SK-N-SH (cell line): ENCODE results near the gene USP13.

ENCODE experiments used
- EZH2phosphoT487 ChIP-seq: fragments of 200-600 bp; sonication (generic); IDR thresholded peaks from 2 replicates; pipeline ENCODE4 v1.6.1; 2017; ENCODE audit warnings: low read depth, mixed run types, mild to moderate bottlenecking, antibody characterized with exemption, moderate library complexity, borderline replicate concordance
- FOSL2 ChIP-seq: IDR thresholded peaks from 2 replicates; pipeline ENCODE4 v1.4.0; 2012; ENCODE audit warnings: low read depth, mild to moderate bottlenecking, moderate library complexity, borderline replicate concordance
- SMC3 ChIP-seq: IDR thresholded peaks from 2 replicates; pipeline ENCODE4 v1.6.1; 2012; ENCODE audit warnings: low read depth, low read length, improper control_type of control experiment
- TCF12 ChIP-seq: IDR thresholded peaks from 2 replicates; pipeline ENCODE4 v1.4.0; 2012
- TF ChIP-seq, protein P1 (sequence below): IDR thresholded peaks from 2 replicates; pipeline ENCODE4 v1.4.0; 2012; ENCODE audit warnings: low read depth
- TF ChIP-seq, protein P2 (sequence below): IDR thresholded peaks from 2 replicates; pipeline ENCODE4 v1.4.0; 2012; ENCODE audit warnings: low read depth, borderline replicate concordance
- TF ChIP-seq, protein P3 (sequence below): fragments of 200-600 bp; sonication (generic); IDR thresholded peaks from 2 replicates; pipeline ENCODE4 v1.6.1; 2017; ENCODE audit warnings: antibody characterized with exemption, mild to moderate bottlenecking, moderate library complexity

DNA sequence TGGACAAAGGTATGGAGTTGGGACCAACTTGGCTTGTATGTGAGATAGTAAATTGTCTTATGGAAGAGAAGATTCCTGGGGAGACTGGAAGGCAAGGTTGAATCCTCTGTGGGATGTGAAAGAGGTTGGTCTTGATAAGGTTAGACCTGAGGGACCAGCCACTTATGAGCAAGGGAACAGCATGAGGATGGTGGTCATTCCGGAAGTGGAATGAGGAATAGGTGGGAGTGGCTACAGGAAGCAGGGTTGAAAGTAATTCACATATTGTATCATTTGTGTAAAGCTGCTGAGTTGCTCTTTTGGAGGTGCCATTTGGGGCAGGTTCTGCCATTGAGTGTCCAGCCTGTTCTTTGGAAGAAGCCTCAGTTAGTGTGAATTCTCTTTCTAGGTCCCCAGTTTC, 13.2 kb downstream of the USP13 start:
- TF ChIP-seq, protein P1, sequence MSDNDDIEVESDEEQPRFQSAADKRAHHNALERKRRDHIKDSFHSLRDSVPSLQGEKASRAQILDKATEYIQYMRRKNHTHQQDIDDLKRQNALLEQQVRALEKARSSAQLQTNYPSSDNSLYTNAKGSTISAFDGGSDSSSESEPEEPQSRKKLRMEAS = no peak
- TF ChIP-seq, protein P2, sequence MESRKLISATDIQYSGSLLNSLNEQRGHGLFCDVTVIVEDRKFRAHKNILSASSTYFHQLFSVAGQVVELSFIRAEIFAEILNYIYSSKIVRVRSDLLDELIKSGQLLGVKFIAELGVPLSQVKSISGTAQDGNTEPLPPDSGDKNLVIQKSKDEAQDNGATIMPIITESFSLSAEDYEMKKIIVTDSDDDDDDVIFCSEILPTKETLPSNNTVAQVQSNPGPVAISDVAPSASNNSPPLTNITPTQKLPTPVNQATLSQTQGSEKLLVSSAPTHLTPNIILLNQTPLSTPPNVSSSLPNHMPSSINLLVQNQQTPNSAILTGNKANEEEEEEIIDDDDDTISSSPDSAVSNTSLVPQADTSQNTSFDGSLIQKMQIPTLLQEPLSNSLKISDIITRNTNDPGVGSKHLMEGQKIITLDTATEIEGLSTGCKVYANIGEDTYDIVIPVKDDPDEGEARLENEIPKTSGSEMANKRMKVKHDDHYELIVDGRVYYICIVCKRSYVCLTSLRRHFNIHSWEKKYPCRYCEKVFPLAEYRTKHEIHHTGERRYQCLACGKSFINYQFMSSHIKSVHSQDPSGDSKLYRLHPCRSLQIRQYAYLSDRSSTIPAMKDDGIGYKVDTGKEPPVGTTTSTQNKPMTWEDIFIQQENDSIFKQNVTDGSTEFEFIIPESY = no peak
- TF ChIP-seq, protein P3, sequence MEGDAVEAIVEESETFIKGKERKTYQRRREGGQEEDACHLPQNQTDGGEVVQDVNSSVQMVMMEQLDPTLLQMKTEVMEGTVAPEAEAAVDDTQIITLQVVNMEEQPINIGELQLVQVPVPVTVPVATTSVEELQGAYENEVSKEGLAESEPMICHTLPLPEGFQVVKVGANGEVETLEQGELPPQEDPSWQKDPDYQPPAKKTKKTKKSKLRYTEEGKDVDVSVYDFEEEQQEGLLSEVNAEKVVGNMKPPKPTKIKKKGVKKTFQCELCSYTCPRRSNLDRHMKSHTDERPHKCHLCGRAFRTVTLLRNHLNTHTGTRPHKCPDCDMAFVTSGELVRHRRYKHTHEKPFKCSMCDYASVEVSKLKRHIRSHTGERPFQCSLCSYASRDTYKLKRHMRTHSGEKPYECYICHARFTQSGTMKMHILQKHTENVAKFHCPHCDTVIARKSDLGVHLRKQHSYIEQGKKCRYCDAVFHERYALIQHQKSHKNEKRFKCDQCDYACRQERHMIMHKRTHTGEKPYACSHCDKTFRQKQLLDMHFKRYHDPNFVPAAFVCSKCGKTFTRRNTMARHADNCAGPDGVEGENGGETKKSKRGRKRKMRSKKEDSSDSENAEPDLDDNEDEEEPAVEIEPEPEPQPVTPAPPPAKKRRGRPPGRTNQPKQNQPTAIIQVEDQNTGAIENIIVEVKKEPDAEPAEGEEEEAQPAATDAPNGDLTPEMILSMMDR = no peak
- no peak for TF ChIP-seq SMC3
- no peak for TF ChIP-seq EZH2phosphoT487
- no peak for TF ChIP-seq TCF12
- TF ChIP-seq FOSL2 = no peak
